KG1 (cell line): Measurements from ENCODE around the gene MAPK7.
A peak's percentile ranks its signal among the peaks of the same experiment; 100 is the strongest.
"Not testable (repeated sequence)": the region's sequence is repeated elsewhere in the genome, so short reads cannot be mapped to it uniquely, and the experiment has no call there.

Source experiments
- DNase-seq: peaks from one replicate; lab custom pipeline; 2025; lab: John Stamatoyannopoulos, UW

The MAPK7 gene

GRCh38 chr17:19343256-19343630 lies 35.1 kb upstream of the MAPK7 start:
- DNase-seq: no peak

GRCh38 chr17:19343671-19344151 lies 34.6 kb upstream of the MAPK7 start:
- DNase-seq: no peak

GRCh38 chr17:19344311-19345066 lies 33.8 kb upstream of the MAPK7 start:
- no peak for DNase-seq

GRCh38 chr17:19345067-19345460 lies 33.2 kb upstream of the MAPK7 start:
- no peak for DNase-seq

GRCh38 chr17:19345486-19346350 lies 32.6 kb upstream of the MAPK7 start:
- no peak for DNase-seq

GRCh38 chr17:19346351-19347255 lies 31.7 kb upstream of the MAPK7 start:
- DNase-seq: no peak

- no peak for DNase-seq
Observed at GRCh38 chr17:19347323-19348080, 30.8 kb upstream of the MAPK7 start.

- no peak for DNase-seq
Observed at GRCh38 chr17:19348081-19348650, 30.1 kb upstream of the MAPK7 start.

- no peak for DNase-seq
Observed at GRCh38 chr17:19348806-19349205, 29.5 kb upstream of the MAPK7 start.

- DNase-seq: not testable (repeated sequence)
Observed at GRCh38 chr17:19353401-19353800, 24.9 kb upstream of the MAPK7 start.

GRCh38 chr17:19354748-19355147 lies 23.6 kb upstream of the MAPK7 start:
- DNase-seq: no peak

GRCh38 chr17:19357351-19357750 lies 20.9 kb upstream of the MAPK7 start:
- no peak for DNase-seq

- no peak for DNase-seq
Observed at GRCh38 chr17:19357761-19358160, 20.5 kb upstream of the MAPK7 start.

- DNase-seq: no peak
Observed at GRCh38 chr17:19359151-19359550, 19.1 kb upstream of the MAPK7 start.

GRCh38 chr17:19359856-19360255 lies 18.4 kb upstream of the MAPK7 start:
- no peak for DNase-seq

- no peak for DNase-seq
Observed at GRCh38 chr17:19360772-19361171, 17.5 kb upstream of the MAPK7 start.

GRCh38 chr17:19361326-19361725 lies 17.0 kb upstream of the MAPK7 start:
- DNase-seq: no peak

- no peak for DNase-seq
Observed at GRCh38 chr17:19361944-19362276, 16.4 kb upstream of the MAPK7 start.

- peak; percentile 56 for DNase-seq
Observed at GRCh38 chr17:19362277-19363113, 15.8 kb upstream of the MAPK7 start, which contains the start of gene B9D1. B9D1 (minus strand) TSS chr17:19362723; CDS start chr17:19362569, 154 bp downstream.

- no peak for DNase-seq
Observed at GRCh38 chr17:19363114-19363438, 15.2 kb upstream of the MAPK7 start.
